GM18867 (cell line): ENCODE measurements around the gene PRDX3.
"Not testable (repeated sequence)": the region's sequence is repeated elsewhere in the genome, so short reads cannot be mapped to it uniquely, and the experiment has no call there.

Experiments
- ATAC-seq: cut with Tn5 transposase; IDR thresholded peaks from one replicate; pipeline ENCODE4 v1.9.1; 2021; ENCODE audit warnings: mild to moderate bottlenecking, moderate library complexity; ENCODE audit not compliant: unreplicated experiment

The PRDX3 gene

DNA sequence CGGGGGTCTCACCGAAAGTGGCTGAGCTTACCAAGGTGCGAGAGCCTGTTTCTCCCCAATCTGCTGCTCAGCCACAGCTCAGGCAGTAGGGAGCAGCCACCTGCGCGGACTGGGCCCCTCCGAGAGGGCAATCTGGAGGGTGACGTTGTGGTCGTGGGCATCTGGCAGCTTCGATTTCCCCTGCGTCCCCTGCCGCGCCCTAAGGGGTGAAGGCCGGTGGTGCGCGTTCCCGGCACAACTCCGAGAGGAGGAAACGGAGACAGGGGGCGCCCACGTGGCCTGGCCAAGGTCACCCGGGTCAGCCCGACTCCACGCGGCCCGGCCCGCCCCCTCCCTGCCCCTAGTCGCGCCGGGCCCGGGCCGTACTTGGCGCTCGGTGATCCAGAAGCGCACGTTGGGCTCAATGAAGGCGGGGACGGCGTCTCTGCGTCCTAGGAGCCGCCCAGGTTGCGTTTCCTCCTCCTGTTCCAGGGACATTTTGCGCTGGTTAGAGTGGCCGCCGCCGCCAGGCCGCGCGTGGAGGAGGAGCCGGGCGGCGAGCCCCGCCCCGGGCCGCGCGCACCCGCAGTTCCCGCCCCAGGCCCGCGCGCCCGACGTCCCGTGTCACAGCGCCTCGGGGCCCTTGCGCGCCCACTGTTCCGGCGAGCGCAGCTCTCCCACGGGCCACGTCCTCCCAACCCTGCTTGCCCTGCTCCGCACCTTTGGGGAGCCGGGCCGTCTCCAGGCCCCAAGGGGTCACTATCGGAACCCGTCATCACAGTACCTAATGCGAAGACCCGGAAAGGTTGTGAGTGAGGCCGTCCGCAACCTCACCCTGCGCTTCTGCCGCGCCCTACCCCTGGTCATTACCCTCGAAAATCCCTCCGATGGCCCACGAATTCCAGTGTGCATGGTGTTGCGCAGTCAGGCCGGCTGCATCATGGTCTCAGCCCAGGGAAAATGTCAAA, 13.2 kb downstream of the PRDX3 start, which contains the start of gene SFXN4:
TSS of gene SFXN4 (minus strand) at position 544 of the 947 bp plus-strand sequence. CDS start at position 477, 67 bp downstream.
- ATAC-seq = peak; percentile 91

DNA sequence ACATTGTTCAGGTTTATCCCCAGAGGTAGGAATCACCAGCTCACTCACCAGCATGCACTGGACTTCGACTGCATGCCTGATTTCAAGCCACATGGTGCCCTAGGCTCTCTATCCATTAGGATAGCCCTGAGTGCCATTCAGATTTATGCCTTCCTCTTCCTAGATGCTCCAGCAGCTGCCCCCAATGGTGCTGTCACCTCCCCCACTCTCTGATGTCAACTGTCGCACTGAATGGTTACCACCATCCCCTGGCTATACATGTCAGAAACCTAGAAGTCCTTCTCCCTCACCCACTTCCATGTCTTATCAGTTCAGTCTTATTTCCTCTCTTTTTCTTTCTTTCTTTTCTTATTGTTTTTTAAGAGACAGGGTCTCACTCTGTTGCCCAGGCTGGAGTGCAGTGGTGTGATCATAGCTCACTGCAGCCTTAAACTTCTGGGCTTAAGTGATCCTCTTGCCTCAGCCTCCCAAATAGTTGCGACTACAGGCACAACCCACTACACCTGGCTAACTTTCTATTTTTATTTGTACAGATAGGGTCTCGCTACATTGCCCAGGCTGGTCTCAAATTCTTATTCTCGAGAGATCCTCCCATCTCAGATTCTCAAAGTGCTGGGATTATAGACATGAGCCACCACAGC, 16.0 kb downstream of the PRDX3 start:
- no peak for ATAC-seq

DNA sequence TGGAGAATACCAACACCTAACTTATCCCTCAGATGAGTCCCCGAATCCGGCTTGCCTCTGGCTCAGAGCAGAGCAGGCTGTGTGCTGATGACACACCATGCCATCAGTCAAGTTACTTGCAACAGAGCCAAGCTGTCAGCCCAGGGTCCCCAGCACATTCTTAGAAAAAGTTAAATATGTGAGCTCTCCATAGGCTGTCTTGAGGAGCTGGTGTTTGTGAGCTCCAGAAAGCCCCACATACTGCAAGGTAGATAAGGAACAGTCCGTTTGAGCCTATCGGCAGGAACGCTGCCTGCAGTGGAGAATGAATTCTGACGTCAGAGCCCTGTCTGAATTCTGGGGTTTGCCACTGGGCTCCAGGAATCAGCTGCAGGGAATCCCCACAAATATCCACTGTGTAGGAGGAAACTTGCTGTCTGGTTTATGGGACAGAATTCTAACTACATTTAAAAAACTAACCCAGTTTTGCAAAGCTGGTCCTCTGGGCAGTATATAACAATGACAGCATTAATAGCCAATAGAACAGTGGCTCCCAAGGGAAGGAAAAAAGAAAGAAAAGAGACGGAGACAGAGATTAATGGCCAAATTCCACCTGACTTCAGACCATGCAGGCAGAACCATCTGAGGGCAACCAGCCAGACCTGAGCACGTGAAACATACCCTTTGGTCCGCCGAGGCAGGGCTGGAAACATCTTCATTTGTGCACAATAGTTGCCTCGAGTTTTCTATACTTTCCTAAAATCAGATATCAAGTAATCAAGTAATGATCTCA, 16.7 kb downstream of the PRDX3 start:
- ATAC-seq = no peak

DNA sequence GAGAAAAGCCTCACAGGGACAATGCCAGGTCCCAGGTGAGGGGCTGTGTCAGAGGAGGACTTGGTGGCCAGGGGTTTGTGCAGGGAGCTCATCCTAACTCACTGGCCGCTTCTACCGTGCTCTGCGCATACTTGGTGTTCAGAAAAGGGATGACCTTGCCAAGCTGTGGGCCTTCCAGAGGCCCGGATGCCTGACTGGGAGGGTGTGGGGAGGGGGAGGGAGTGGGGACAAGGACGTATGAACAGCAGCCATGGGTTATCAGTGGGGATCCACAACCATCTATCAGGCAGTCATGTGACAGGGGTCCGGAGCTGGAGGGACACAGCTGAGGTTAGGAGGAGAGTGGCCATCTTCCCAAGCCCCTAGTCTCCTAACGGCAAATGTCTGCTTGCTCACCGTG, 19.3 kb downstream of the PRDX3 start:
- no peak for ATAC-seq

DNA sequence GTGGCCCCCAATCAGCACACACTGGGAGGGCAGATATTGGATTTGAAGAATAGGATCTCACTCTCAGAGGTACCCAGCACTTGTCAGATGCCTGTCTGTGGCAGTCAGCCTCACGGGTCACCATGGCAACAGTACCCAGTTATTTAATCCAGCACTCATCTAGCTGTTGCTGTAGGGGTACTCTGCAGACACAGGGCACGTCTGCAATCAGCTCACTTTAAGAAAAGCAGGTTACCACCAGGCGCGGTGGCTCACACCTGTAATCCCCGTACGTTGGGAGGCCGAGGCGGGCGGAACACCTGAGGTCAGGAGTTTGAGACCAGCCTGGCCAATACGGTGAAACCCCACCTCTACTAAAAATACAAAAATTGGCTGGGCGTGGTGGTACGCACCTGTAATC, 25.0 kb downstream of the PRDX3 start:
- no peak for ATAC-seq

DNA sequence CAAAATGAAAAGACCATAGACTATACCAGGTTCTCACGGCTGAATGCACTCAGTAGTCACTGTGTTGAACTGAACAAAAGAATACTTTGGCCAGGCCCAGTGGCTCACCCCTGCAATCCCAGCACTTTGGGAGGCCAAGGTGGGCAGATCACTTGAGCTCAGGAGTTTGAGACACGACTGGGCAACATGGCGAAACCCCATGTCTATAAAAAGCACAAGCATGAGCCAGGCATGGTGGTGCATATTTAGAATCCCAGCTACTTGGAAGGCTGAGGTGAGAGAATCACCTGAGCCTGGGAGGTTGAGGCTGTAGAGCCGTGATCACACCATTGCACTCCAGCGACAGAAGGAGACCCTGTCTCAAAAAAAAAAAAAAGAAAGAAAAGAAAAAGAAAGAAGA, 25.6 kb downstream of the PRDX3 start:
- ATAC-seq = no peak

DNA sequence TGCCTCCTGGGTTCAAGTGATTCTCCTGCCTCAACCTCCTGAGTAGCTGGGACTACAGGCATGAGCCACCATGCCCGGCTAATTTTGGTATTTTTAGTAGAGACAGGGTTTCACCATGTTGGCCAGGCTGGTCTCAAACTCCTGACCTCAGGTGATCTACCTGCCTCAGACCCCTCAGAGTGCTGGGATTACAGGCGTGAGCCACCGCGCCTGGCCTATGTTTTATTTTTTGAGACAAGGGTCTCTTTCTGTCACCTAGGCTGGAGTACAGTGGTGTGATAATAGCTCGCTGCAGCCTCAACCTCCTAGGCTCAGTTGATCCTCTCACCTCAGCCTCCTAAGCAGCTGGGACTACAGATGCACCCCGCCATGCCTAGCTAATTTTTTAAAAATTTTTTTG, 27.0 kb downstream of the PRDX3 start:
- not testable (repeated sequence) for ATAC-seq

DNA sequence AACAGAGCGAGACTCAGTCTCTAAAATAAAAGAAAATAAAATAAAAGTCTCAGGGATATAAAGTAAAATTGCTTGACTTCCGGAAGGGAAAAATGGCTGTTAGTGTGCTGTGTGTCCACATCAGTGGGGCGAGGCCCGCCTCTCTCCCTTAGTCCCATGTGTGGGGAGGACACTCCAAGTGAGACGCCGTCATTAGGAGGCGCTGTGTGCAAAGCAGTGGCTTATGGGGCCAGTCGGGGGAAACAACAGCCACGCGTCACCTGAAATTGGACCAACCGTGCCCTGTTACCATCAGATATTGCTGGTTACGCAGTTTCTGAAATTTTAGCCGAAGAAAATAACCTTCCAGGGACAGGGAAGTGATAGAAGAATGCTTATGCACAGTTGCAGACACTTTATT, 28.9 kb downstream of the PRDX3 start:
- ATAC-seq = no peak

DNA sequence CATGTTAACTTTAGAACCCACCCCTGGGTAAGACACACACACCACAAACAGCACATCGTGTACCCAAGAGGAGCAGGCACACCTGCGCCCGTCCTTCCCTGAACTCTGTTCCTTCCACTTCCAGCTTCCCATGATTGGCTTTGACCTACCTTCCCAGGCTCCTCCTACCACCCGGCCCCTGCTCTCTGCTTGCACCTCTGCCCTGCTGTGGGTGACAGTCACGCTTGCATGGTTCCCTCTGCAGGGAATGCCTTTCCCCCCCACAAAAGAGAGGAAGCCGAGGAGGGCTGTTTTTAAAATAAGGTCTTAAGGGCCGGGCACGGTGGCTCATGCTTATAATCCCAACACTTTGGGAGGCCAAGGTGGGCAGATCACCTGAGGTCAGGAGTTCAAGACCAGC, 29.5 kb downstream of the PRDX3 start:
- ATAC-seq = no peak

DNA sequence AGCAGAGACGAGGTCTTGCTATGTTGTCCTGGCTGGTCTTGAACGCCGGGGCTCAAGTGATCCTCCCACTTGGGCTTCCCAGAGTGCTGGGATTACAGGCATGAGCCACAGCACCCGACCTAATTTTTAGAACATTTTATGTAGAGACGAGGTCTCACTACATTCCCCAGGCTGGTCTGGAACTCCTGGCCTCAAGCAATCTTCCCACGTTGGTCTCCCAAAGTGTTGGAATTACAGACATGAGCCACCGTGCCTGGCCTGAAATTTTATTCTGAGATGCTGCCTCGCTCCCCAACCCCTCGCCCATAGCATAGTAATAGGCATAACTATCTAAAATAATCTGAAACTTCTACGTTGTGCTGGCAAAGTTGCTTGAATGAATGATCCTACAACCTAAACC, 35.0 kb downstream of the PRDX3 start:
- ATAC-seq = no peak

DNA sequence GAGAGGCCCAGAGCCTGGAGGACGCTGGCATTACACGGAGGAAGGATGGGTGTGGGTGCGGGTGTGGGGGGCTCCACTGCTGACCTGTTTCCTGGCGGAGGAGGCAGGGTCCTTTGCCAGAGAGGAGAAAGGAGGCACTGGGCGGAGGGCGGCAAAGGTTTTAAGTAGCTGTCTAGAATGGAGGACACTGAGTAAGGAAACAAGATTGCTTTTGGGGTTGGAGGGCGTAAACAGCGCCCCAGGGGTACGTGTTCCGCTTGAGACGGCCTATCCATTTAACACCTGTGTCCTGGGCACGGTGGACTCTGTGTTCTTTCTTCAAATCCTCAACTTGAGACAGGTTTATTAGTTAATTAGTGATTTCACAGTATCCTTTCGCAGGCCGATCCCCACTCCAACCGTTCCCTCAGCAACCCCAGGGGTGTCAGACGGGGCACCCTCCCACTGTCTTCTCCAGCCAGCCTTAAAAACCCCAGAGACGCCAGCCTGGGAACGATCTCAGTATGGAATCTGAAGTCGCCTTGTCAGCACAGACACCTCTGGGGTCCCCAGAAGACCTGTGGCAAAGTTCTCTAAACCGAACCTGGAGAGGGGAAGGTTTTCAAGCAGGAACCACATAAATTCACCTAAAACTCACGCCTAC, 37.9 kb downstream of the PRDX3 start:
- ATAC-seq = no peak

DNA sequence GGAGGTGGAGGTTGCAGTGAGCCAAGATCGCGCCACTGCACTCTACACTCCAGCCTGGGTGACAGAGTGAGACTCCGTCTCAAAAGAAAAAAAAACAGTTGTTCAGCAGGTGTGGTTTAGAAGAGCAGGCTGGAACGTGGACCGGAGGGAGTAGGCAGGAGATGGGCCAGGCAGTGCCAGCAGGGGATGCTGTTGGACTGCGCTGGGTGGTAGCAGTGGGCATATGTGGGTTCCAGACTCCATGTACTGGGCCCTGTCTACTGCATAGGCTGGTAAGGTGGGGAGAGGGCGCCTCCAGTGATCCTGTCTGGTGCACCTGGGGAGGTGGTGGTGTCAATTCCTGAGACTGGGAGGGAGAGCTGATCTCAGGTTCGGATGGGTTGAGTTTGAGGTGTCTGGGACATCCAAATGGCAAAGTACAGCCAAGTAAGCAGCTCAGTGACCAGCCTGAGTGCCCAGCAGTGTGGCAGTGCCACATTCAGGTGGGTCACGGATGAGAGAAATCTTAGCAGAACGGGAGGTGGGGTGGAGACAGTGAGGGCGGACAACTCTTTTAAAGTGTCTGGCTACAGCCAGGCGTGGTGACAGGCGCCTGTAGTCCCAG, 39.0 kb downstream of the PRDX3 start:
- peak; percentile 47 for ATAC-seq

DNA sequence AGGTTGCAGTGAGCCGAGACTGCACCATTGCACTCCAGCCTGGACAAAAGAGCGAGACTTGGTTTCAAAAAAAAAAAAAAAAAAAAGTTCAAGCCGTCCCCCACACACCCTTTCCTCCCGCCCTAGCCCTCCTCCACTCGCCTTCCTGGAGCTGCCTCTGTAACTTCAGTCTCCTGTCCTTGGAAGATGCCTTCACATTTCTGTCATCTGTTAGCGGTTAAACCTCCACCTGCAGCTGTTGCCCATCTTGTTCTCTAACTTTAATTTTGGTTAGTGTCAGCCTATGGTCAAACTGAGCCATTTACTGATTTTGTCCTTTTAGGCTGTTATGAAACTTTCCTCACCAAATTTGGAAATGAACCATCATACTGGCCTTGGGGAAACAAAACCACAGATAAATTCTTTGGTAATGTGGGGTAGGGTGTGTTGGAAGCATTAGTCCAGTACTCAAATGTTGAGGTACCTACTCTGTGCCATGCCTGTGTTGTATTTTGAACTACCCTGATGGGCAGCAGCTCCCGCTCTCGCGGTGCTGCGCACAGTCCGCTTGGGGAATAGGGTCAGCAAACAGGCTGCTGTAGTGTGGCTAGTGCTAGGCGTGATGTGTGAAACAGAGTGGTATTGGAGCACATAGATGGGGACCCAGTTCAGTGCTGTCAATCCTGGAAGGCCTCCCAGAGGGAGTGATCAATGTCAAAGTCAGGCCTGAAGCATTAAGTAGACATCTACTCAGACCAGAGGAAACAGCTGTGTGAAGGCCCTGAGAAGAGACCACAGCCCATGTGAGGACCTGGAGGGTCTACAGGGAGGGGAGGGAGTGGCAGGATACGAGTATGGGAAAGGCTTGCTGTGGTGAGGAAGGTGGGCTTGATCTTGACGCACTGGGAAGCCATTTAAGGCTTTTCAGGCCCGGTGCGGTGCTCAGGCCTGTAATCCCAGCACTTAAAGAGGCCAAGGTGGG, 40.0 kb downstream of the PRDX3 start:
- ATAC-seq = no peak

DNA sequence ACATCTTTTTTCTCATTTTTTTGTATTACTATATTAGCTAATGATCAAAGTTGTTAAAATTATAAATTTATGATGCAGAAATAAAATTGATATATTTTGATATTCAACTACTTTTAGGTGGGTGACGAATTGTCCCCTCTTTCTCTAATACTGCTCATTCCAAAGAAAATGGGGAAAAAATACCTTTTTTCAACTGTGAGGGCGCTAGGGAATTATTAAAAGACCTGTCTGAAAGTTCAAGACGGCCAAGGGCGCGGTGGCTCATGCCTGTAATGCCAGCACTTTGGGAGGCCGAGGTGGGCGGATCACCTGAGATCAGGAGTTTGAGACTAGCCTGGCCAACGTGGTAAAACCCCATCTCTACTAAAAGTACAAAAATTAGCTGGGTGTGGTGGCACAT, 40.7 kb downstream of the PRDX3 start:
- not testable (repeated sequence) for ATAC-seq

DNA sequence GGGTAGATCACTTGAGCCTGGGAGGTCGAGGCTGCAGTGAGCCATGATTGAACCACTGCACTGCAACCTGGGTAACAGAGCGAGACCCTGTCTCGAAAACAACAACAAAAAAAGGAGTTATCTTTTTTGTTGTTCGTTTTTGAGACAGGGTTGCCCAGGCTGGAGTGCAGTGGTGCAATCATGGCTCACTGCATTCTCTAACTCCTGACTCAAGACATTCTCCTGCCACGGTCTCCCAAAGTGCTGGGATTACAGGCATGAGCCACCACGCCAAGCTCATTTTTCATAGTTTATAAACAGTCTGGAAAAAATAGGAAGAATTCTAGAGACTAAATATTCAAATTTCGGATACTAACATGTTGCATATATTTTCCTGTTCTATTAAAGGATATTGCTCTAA, 42.5 kb downstream of the PRDX3 start:
- no peak for ATAC-seq

DNA sequence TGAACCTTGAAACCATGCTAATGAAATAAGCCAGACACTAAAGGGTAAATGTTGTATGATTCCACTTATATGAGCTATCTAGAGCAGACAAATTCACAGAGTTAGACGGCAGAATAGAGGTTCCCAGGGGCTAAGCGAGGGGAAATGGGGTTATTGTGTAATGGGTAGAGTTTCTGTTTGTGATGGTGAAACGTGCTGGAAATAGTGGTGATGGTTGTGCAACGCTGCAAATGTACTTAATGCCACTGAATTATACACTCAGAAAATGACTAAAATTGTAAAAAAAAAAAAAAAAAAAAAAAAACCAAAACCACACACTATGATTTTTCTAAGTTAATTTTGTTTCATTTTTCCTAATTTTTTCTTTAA, 43.1 kb downstream of the PRDX3 start:
- ATAC-seq = no peak

DNA sequence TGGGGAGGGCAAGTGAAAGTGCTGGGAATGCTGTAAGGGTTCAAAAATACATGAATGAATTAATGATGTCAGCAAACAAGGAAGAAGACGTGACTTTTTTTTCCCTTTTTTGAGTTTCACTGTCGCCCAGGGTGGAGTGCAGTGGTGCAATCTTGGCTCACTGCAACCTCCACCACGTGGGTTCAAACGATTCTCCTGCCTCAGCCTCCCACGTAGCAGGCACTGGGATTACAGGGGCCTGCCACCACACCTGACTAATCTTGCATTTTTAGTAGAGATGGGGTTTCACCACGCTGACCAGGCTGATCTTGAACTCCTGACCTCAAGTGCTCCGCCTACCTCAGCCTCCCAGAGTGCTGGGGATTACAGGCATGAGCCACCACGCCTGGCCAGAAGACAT, 44.7 kb downstream of the PRDX3 start:
- no peak for ATAC-seq

DNA sequence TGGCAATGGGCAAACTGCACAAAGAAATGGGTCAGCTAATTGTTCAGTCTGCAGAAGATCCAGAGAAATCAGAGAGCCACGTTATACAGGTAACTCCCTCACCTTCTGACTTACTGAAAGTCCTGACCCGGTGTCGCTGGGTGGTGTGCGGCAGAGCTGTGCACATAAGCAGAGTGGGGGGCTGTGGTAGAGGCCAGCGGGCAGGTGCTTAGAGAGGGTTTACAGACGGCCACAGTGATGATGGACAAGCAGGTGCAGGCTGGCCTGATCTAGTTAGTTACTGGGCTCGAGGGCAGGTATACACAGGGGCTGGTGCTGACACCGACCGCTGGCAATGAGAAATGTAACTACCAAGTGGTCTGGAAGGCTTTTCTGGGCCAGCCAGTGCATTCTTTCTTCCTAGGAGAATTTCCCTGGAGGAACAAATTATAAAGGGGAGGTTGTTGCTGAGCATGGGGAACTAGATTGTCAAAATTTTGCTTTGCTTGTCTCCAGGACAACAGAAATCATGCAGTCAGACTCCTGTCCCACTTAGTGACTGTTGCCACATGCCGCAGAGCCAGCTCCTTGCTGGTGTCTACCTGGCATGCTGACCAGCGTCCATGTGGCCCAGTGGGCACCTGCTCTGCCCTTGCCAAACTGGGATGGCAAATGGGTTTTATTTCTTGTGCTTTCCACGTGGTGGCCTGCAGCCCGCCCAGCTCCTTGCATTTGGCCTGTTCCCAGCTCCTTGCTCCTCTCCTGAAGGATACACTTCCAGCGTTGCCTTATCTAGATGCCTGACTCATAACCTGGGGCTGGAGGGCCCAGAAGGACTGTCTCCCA, 45.9 kb downstream of the PRDX3 start:
- ATAC-seq = no peak
